OCI-LY1 (cell line): Measurements from ENCODE around the gene DDX10.

Source experiments
- H2AFZ ChIP-seq: fragments of 200-600 bp; sonication (generic), shearing (Covaris generic); 2 replicates; pipeline ENCODE4 v1.6.0; 2014; ENCODE audit warnings: antibody characterized with exemption, mild to moderate bottlenecking, low read length
- H3F3A ChIP-seq: fragments of 200-600 bp; sonication (generic), shearing (Covaris generic); 2 replicates; pipeline ENCODE4 v1.6.0; 2014; ENCODE audit warnings: mild to moderate bottlenecking, antibody characterized with exemption, low read length, moderate library complexity; ENCODE audit not compliant: insufficient read depth
- H3K27ac ChIP-seq: fragments of 200-600 bp; sonication (generic); 2 replicates; pipeline ENCODE4 v1.5.1; 2014; ENCODE audit warnings: low read length, mixed run types, mild to moderate bottlenecking, low read depth; ENCODE audit not compliant: poor library complexity, severe bottlenecking
- H3K27me3 ChIP-seq: fragments of 200-600 bp; sonication (generic); 2 replicates; pipeline ENCODE4 v1.6.0; 2014; ENCODE audit warnings: antibody characterized with exemption, mild to moderate bottlenecking, low read length, moderate library complexity; ENCODE audit not compliant: insufficient read depth
- H3K36me3 ChIP-seq: fragments of 200-600 bp; sonication (generic); 2 replicates; pipeline ENCODE4 v1.6.1; 2014; ENCODE audit warnings: mild to moderate bottlenecking, antibody characterized with exemption, low read length, moderate library complexity, mixed read lengths; ENCODE audit not compliant: insufficient read depth
- H3K4me1 ChIP-seq: fragments of 200-600 bp; sonication (generic); 2 replicates; pipeline ENCODE4 v1.5.1; 2014; ENCODE audit warnings: mild to moderate bottlenecking, low read length, moderate library complexity; ENCODE audit not compliant: insufficient read depth, severe bottlenecking
- H3K4me2 ChIP-seq: fragments of 200-600 bp; sonication (generic), shearing (Covaris generic); 2 replicates; pipeline ENCODE4 v1.6.1; 2014; ENCODE audit warnings: low read length
- H3K4me3 ChIP-seq: fragments of 200-600 bp; sonication (generic); 2 replicates; pipeline ENCODE4 v1.5.1; 2014; ENCODE audit warnings: low read length, low read depth, mild to moderate bottlenecking, mixed read lengths; ENCODE audit not compliant: poor library complexity, severe bottlenecking
- H3K79me2 ChIP-seq: fragments of 200-600 bp; shearing (Covaris generic); 2 replicates; pipeline ENCODE4 v1.6.1; 2016; ENCODE audit warnings: mixed run types, low read length, mixed read lengths; ENCODE audit not compliant: insufficient read depth
- H3K9ac ChIP-seq: fragments of 200-600 bp; sonication (generic), shearing (Covaris generic); 2 replicates; pipeline ENCODE4 v1.6.1; 2014; ENCODE audit warnings: mild to moderate bottlenecking, low read length, mixed read lengths
- H3K9me2 ChIP-seq: fragments of 200-600 bp; sonication (generic), shearing (Covaris generic); 2 replicates; pipeline ENCODE4 v1.6.1; 2014; ENCODE audit warnings: low read depth, mild to moderate bottlenecking, low read length, mixed read lengths
- H3K9me3 ChIP-seq: fragments of 200-600 bp; shearing (Covaris generic); 2 replicates; pipeline ENCODE4 v1.6.1; 2014; ENCODE audit warnings: low read length, mixed read lengths
- H4K20me1 ChIP-seq: fragments of 200-600 bp; sonication (generic), shearing (Covaris generic); 2 replicates; pipeline ENCODE4 v1.6.0; 2016; ENCODE audit warnings: mild to moderate bottlenecking, low read length; ENCODE audit not compliant: insufficient read depth
- CTCF ChIP-seq: fragments of 200-600 bp; sonication (generic), shearing (Covaris generic); IDR thresholded peaks from 2 replicates; pipeline ENCODE4 v1.5.1; 2017; ENCODE audit warnings: mild to moderate bottlenecking, antibody characterized with exemption, low read length, moderate library complexity, mixed read lengths
- EZH2 ChIP-seq: fragments of 200-600 bp; sonication (generic), shearing (Covaris generic); IDR thresholded peaks from 2 replicates; pipeline ENCODE4 v1.8.0; 2017; ENCODE audit warnings: borderline replicate concordance, mixed run types, mild to moderate bottlenecking, antibody characterized with exemption, low read length, moderate library complexity, mixed read lengths

DDX10 gene

GRCh38 chr11:108882211-108882831, 217.5 kb downstream of the DDX10 start:
- no peak overlapping the region for H3K9ac ChIP-seq
- no peaks in the 10 kb centered on the region for H4K20me1 ChIP-seq
- no peaks in the 10 kb centered on the region for H3K4me1 ChIP-seq
- H3K27me3 ChIP-seq, result no peaks in the 10 kb centered on the region
- no peak overlapping the region for H3K4me2 ChIP-seq
- H3K4me3 ChIP-seq, result no peak overlapping the region
- H3F3A ChIP-seq, result no peaks in the 10 kb centered on the region; the same call in 1 of the 2 replicates
- H3K27ac ChIP-seq, result no peak overlapping the region
- no peaks in the 10 kb centered on the region for H3K9me3 ChIP-seq
- no peak for TF ChIP-seq CTCF
- H3K36me3 ChIP-seq, result no peaks in the 10 kb centered on the region
- no peak overlapping the region for H2AFZ ChIP-seq
- H3K9me2 ChIP-seq, result no peaks in the 10 kb centered on the region
- no peaks in the 10 kb centered on the region for H3K79me2 ChIP-seq

GRCh38 chr11:108886005-108886659, 221.3 kb downstream of the DDX10 start:
- H3K27me3 ChIP-seq, result no peaks in the 10 kb centered on the region
- no peak overlapping the region for H2AFZ ChIP-seq
- no peaks in the 10 kb centered on the region for H4K20me1 ChIP-seq
- no peak overlapping the region for H3K4me2 ChIP-seq
- H3K9me3 ChIP-seq, result no peaks in the 10 kb centered on the region
- no peaks in the 10 kb centered on the region for H3K4me1 ChIP-seq
- H3F3A ChIP-seq, result no peaks in the 10 kb centered on the region
- H3K36me3 ChIP-seq, result no peaks in the 10 kb centered on the region
- H3K9ac ChIP-seq, result no peak overlapping the region
- no peaks in the 10 kb centered on the region for H3K9me2 ChIP-seq
- H3K79me2 ChIP-seq, result no peaks in the 10 kb centered on the region
- no peak overlapping the region for H3K27ac ChIP-seq
- H3K4me3 ChIP-seq, result no peak overlapping the region
- no peak for TF ChIP-seq EZH2
- TF ChIP-seq CTCF, result no peak

GRCh38 chr11:108886660-108887009, 221.8 kb downstream of the DDX10 start:
- Histone ChIP-seq H2AFZ (no peak overlapping the region), H3K4me1 (no peaks in the 10 kb centered on the region), H3K9me3 (no peaks in the 10 kb centered on the region), H3K9ac (no peak overlapping the region), H3K27ac (no peak overlapping the region), H3K79me2 (no peaks in the 10 kb centered on the region), H3K27me3 (no peaks in the 10 kb centered on the region), H3F3A (no peaks in the 10 kb centered on the region), H3K36me3 (no peaks in the 10 kb centered on the region), H3K9me2 (no peaks in the 10 kb centered on the region), H3K4me2 (no peak overlapping the region), H3K4me3 (no peak overlapping the region), H4K20me1 (no peaks in the 10 kb centered on the region)
- TF ChIP-seq CTCF, result no peak
- TF ChIP-seq EZH2, result no peak
